ENCODE measurements around the gene TEF.

Gene TEF, protein sequence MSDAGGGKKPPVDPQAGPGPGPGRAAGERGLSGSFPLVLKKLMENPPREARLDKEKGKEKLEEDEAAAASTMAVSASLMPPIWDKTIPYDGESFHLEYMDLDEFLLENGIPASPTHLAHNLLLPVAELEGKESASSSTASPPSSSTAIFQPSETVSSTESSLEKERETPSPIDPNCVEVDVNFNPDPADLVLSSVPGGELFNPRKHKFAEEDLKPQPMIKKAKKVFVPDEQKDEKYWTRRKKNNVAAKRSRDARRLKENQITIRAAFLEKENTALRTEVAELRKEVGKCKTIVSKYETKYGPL

GRCh38 chr22:41381329-41382097, at the start of gene TEF:
Gene TEF (plus strand): TSS chr22:41381942. CDS start chr22:41382045, 103 bp downstream.
- DNase-seq (ENCODE audit: extremely low read depth in 1 of 2, low read depth in 1 of 2), result peak; percentile 94 to 97

DNA sequence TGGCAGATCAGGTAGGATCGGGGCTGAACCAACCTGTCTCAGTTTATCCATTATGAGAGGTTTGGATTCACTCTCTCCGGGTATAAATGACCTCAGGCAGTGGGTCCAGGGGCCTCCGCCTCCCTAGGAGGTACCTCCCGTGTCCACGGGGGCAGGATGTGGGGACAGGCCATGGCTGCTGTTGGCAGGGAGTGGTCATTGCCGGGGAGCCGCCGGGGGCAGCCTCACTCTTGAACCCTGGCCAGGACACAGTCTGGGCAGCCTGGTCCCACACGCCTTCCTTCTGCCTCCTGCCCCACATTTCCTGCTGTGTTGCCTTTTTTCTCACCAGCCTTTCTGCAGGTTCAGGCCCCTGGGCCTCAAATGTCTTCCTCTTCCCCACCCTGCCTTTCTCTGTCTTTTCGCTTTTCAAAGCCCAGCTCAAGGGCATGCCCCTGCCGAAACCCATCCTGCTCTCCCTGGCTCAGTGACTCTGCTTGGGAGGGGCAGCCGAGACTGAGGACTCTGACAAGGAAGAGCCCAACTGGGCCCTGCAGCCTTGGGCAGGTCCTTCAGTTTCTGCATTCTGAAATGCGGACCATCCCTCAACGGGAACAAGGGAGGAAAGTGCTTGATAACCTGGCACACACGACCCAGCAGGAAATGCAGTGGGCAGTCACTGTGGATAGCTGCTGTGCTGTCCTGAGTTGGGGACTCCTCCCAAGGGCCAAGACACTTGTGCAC, 49.4 kb upstream of the TEF start:
- DNase-seq (ENCODE audit: extremely low read depth in 1 of 2, low read depth in 1 of 2), result no peak

DNA sequence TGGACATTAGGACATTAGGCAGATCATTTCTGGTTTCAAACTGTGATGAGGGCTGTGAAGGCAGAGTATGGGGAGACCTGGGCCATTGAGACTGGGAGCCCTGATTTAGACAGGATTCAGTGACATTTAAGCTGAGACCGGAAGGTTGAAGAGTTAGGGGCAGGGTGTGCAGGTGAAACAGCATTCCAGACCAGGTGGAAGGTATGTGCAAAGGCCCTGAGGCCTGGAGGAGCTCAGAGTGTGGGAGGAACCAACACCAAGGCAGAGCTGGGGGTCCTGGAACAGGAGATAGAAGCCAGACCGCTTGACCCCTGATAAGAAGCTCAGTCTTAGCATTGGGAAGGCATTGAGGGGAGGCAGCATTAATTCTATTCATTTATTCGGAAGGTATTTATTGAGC, 47.9 kb upstream of the TEF start:
- no peak for DNase-seq (ENCODE audit: extremely low read depth in 1 of 2, low read depth in 1 of 2)

GRCh38 chr22:41334215-41334614, 47.5 kb upstream of the TEF start:
- no peak for DNase-seq (ENCODE audit: extremely low read depth in 1 of 2, low read depth in 1 of 2)

DNA sequence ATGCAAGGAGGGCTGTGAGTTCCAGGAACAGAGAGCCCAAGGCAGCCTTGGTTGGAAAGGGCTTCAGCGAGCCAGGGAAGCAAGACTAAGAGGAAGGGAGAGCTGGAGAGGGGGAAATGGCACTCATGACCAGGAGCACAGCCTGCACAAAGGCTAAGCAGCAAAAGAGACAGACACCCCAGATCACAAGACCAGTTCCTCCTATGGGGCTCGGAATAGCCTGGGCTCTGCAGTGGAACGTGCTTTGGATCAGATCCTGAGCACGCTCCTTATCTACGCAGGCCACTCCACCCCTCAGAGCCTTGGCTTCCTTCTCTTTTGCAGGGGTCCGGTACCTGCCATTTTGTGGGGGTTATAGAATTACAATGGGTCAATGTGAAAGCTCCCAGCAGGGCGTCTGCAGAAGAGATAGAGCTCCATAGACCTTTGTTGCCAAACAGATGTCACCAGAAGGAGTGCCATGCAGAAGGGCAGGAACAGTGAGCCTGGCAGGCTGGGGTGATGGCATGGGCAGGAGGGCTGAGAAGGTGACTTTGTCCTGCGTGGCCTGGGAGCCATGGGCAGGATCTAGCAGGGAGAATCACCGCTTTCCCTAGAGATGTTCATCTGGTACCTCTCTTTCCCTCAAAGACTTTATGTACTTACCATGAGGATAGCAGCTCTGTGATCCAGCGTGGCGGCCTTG, 46.6 kb upstream of the TEF start:
- DNase-seq (ENCODE audit: extremely low read depth in 1 of 2, low read depth in 1 of 2), result no peak

GRCh38 chr22:41338614-41339212, 43.0 kb upstream of the TEF start:
- no peak for DNase-seq (ENCODE audit: extremely low read depth in 1 of 2, low read depth in 1 of 2)

- DNase-seq (ENCODE audit: extremely low read depth in 1 of 2, low read depth in 1 of 2), result no peak
Measured at GRCh38 chr22:41339823-41340222, 41.9 kb upstream of the TEF start.

DNA sequence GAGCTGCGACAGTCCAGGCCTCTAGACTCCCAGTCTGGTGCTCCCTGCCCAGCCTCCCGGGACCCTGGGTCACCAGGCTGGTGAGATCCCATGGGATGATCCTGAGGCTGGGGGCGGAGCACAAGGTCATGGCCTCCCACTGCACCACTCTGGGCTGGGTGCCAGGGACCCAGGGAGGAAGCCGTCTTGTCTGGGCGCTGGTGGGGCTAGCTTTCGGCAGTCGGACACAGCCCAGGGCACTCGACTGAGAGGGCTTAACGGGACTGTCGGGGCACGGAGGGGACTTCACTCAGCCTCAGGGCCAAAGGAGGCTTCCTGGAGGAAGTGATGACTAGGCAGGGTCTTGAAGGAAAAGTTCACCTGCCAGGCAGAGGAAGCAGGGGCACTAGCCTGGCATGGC, 41.4 kb upstream of the TEF start:
- no peak for DNase-seq (ENCODE audit: extremely low read depth in 1 of 2, low read depth in 1 of 2)

GRCh38 chr22:41341012-41341411, 40.7 kb upstream of the TEF start:
- DNase-seq (ENCODE audit: extremely low read depth in 1 of 2, low read depth in 1 of 2), result no peak

DNA sequence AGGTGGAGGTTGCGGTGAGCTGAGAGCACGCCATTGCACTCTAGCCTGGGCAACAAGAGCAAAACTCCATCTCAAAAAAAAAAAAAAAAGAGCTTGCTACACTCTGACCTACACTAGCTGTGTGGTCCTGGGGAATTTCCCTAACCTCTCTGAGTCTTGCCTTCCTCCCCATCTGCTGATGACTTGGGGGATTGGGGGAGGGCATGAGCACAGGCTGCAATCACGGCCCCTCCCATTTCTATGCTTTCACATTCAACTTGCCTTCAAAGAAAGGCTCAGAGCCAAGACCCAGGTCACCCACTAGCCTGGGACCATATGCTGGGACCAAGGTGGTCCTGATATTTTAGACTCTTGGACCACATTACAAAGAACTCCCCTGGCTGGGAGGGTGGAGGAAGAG, 39.8 kb upstream of the TEF start:
- peak in 1 of 2 donors; percentile 17 for DNase-seq (ENCODE audit: extremely low read depth in 1 of 2, low read depth in 1 of 2)

GRCh38 chr22:41343300-41343699, 38.4 kb upstream of the TEF start:
- DNase-seq (ENCODE audit: extremely low read depth in 1 of 2, low read depth in 1 of 2), result no peak

GRCh38 chr22:41343717-41344116, 38.0 kb upstream of the TEF start:
- DNase-seq (ENCODE audit: extremely low read depth in 1 of 2, low read depth in 1 of 2), result no peak

DNA sequence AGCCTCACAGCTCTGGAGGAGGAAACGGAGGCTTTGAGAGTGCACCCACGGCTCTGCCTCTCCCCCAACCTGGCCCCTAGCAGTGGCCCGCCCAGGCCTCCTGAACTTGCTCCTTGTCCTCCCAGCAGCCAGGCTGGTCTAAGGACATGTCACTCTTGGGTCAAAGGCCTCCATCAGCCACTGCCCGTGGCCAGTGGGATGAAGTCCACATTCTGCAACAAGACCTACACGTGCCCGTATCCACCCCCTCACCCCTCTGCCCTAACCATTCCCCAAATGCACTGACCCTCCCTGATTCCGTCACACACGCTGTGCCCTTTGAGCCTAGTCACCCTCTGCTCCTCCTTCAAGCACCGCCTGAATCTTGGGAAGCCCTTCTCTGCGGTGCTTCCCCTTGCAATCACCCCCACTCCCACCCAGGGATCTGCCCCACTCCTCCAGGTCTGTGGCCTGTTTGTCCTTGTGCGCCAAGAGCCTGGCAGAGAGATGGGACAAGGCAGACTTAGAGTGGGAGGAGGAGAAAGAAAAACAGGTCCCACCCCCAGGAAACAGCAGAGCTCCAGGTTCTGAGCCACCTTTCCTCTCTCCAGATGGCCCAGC, 37.5 kb upstream of the TEF start:
- DNase-seq (ENCODE audit: extremely low read depth in 1 of 2, low read depth in 1 of 2), result no peak

DNA sequence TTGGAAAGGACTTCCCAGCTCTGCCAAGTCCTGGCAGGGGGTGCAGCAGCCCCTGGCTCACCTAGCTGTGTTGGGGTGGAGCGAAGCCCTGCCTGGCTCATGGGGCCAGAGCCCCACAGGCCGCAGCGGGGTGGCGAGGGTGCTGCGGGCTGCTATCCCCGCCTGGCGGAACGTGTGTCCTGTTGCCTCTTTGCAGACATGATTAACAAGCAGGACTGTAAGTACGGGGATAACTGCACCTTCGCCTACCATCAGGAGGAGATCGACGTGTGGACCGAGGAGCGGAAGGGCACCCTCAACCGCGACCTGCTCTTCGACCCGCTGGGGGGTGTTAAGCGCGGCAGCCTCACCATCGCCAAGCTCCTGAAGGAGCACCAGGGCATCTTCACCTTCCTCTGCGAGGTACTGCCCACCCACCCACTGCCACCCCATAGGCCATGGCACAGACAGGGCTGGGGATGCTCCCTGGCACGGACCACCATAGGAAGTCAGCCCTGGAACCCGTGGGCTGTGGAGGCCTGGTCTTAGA, 35.9 kb upstream of the TEF start:
- no peak for DNase-seq (ENCODE audit: extremely low read depth in 1 of 2, low read depth in 1 of 2)

GRCh38 chr22:41347066-41347859, 34.5 kb upstream of the TEF start:
- no peak for DNase-seq (ENCODE audit: extremely low read depth in 1 of 2, low read depth in 1 of 2)

DNA sequence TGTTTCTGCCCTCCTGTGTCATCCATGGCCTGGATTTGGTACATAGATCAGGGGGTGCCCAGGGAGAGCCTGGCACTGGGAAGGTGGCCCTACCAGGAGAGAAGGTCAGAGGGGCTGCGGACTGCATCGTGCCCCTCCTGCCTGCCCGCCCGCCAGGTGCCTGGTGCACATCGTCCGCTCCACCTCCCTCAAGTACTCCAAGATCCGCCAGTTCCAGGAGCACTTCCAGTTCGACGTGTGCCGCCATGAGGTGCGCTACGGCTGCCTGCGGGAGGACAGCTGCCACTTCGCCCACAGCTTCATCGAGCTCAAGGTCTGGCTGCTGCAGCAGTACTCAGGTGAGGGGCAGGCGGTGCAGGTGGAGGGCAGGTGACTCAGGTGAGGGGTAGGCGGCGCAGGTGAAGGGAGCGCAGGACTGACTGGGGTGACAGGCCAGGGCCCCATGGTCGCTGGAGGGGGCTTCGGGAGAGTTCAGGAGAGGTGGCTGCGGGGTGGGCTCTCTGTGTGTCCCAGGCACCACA, 32.7 kb upstream of the TEF start:
- no peak for DNase-seq (ENCODE audit: extremely low read depth in 1 of 2, low read depth in 1 of 2)

DNA sequence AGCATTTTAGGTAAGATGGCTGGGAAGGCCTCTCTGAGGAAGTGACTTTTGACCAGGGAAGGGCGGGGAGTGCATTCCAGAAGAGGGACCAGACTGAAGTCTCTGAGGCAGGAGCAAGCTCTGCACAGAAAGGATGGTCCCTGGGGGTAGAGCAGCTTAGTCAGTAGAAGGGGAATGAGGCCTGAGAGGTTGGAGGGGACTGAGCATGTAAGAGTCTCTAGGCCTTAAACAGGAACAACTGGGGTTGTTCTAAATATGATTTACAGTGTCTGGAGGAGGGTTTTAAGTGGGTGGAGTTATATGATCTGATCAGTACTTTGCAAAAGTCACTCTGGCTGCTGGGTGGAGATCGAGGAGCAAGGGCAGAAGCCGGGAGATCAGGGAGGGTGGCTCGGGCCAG, 31.7 kb upstream of the TEF start:
- no peak for DNase-seq (ENCODE audit: extremely low read depth in 1 of 2, low read depth in 1 of 2)

DNA sequence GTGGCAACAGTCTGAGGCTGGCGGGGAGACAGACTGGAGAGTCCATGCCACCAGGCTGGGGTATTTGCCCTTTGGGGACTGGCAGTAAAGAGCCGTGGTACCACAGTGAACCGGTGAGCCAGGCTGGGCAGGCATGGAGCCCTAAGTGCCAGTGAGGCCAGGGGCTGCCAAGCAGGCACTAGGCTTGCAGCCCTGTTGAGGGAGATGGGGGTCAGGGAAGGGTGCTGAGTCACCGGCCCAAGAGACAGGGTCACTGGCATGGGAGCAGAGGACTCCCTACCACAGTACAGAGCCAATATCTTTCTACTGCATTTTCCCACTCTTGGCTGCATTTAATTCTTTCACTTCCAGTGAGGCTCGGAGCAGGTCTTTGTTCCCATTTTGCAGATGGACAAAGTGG, 30.7 kb upstream of the TEF start:
- DNase-seq (ENCODE audit: extremely low read depth in 1 of 2, low read depth in 1 of 2), result no peak

DNA sequence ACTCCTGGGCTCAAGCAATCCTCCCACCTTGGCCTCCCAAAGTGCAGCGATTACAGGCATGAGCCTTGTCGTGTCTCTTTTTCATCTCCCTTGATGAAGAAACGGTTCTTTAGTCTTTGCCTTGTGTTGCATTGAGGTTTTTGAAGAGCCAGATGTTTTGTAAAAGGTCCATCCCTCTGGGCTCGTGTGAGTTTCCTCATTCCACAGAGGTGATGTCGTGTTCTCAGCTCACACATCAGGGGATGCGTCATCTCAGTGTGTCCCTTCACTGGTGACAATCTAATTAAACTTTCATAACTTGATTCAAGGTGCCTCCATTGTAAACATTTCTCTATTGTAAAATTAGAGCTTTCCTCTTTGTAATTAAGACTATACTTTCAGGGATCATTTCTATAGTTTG, 29.7 kb upstream of the TEF start:
- DNase-seq (ENCODE audit: extremely low read depth in 1 of 2, low read depth in 1 of 2), result no peak
